ENCODE results near the gene CDC73. TPM values are rescaled to one million over a fixed set of nuclear protein-coding genes. Genes with fewer than 3 reads are reported as not detected.

CDC73 gene
- total and polyA plus RNA-seq, 9 of the 15 experiments (the other 6 are each of a cell fraction or from before 2014, with no cell fraction given): 19.0 to 61.7 (median 30.1) TPM

GRCh38 chr1:193270996-193271395 lies 149.2 kb downstream of the CDC73 start:
- Histone ChIP-seq H3K4me3 (no peak overlapping the region), H3K4me1 (replicated peaks in 1 of 2; ENCODE audit: control insufficient read depth in 2 of 2, insufficient read depth in 2 of 2, low read length in 2 of 2) (no peaks in the 10 kb centered on the region), H3K9ac (ENCODE audit: insufficient read depth in 1 of 2, low read depth in 2 of 2, low read length in 2 of 2) (no peak overlapping the region), H3K9me1 (ENCODE audit: control insufficient read depth, insufficient read depth, low read length) (no peaks in the 10 kb centered on the region), H3K79me2 (ENCODE audit: control insufficient read depth, insufficient read depth, low read length) (no peaks in the 10 kb centered on the region), H3K4me2 (ENCODE audit: insufficient read depth, low read length) (no peak overlapping the region), H4K20me1 (replicated peaks; ENCODE audit: control insufficient read depth, insufficient read depth, low read length) (no peaks in the 10 kb centered on the region), H3K9me3 (replicated peaks; ENCODE audit: control insufficient read depth, insufficient read depth, low read depth, low read length) (no peaks in the 10 kb centered on the region), H3K27ac (ENCODE audit: extremely low read depth, low read depth, low read length) (no peak overlapping the region), H2AFZ (ENCODE audit: low read depth, low read length) (no peak overlapping the region), H3K27me3 (ENCODE audit: control insufficient read depth in 2 of 2, insufficient read depth in 2 of 2, low read length in 2 of 2) (no peaks in the 10 kb centered on the region), H3K36me3 (ENCODE audit: control insufficient read depth, insufficient read depth, low read length) (no peaks in the 10 kb centered on the region)
- POLR2A ChIA-PET: no interaction called here
- FAIRE-seq: no peak
- no peak for DNase-seq (ENCODE audit: extremely low read depth in 1 of 4, low spot score in 3 of 4)
- intact Hi-C loops (cut with micrococcal nuclease) (no loop called here), in situ Hi-C loops (cut with MboI) (no loop called here)
- no peak for ATAC-seq
- no TSS peak for BruUV-seq (replicated peaks)
- WGBS (ENCODE audit: insufficient coverage, low coverage, missing lambda C conversion rate): 41% methylated on average over 2 of the region's 2 CpGs
- CTCF ChIA-PET (ENCODE audit: low intra/inter-chr PET ratio): no interaction called here
- TF ChIP-seq ZNF318 (IDR thresholded peaks at IDR 0.05; ENCODE audit: borderline replicate concordance in 1 of 2, low read depth in 1 of 2): no peak
- TF ChIP-seq ZNF407 (IDR thresholded peaks at IDR 0.05; ENCODE audit: low read depth): no peak
- no peak for TF ChIP-seq PML (IDR thresholded peaks at IDR 0.05; ENCODE audit: low read length)
- TF ChIP-seq CCNT2 (IDR thresholded peaks at IDR 0.05; ENCODE audit: borderline replicate concordance, extremely low read depth, insufficient read length, low read depth, low read length): no peak
- TF ChIP-seq ZNF184 (CRISPR knock-in tag; IDR thresholded peaks at IDR 0.05): no peak
- TF ChIP-seq GATAD2A (IDR thresholded peaks at IDR 0.05): no peak
- TF ChIP-seq STAT5A (IDR thresholded peaks at IDR 0.05; ENCODE audit: borderline replicate concordance, low read length): no peak
